Naive thymus-derived CD8-positive, alpha-beta T cell (primary cell): ENCODE data around the gene CELSR2. TPM values are rescaled to one million over a fixed set of nuclear protein-coding genes. Genes with fewer than 3 reads are reported as not detected.

Source experiments
- ATAC-seq, 2 donors: fragments of 150-1000 bp; cut with Tn5 transposase in 1 of 2; sonication (Bioruptor Pico), chemical (Tn5 transposase) in 1 of 2; 1 replicate in 1 of 2; 2 replicates in 1 of 2; pipeline ENCODE4 v1.10.0; 2021; ENCODE audit warnings: mild to moderate bottlenecking in 2 of 2, moderate library complexity in 2 of 2
- POLR2A ChIA-PET: fragments of 350-600 bp; sonication (Branson Sonifier 250); formaldehyde crosslinking; loops from one replicate; lab custom pipeline; 2021; ENCODE audit warnings: antibody characterized with exemption; lab: Charles Lee
- DNase-seq, 10 donors: peaks; one replicate each; pipeline versions ENCODE4 v3.0.0 to v3.0.0-alpha.2; 2020 to 2022
- H3K27ac Mint-ChIP-seq, 10 donors: one replicate each; pipeline ENCODE4 v1.8.0; 2020 to 2022; ENCODE audit warnings: mild to moderate bottlenecking in 10 of 10, mixed read lengths in 10 of 10, moderate library complexity in 4 of 10, inconsistent platforms in 1 of 10
- H3K27me3 Mint-ChIP-seq, 5 donors: one replicate each; pipeline ENCODE4 v1.8.0; 2021 to 2022; ENCODE audit warnings: mixed read lengths in 5 of 5
- H3K36me3 Mint-ChIP-seq, 3 donors: one replicate each; pipeline ENCODE4 v1.8.0; 2020 to 2022; ENCODE audit warnings: mixed read lengths in 3 of 3, mild to moderate bottlenecking in 2 of 3, inconsistent platforms in 1 of 3
- H3K4me1 Mint-ChIP-seq, 4 donors: one replicate each; pipeline ENCODE4 v1.8.0; 2021 to 2022; ENCODE audit warnings: mixed read lengths in 4 of 4
- H3K4me3 Mint-ChIP-seq, 10 donors: one replicate each; pipeline ENCODE4 v1.8.0; 2020 to 2022; ENCODE audit warnings: mild to moderate bottlenecking in 10 of 10, mixed read lengths in 10 of 10, moderate library complexity in 6 of 10, inconsistent platforms in 1 of 10
- H3K9me3 Mint-ChIP-seq, 9 donors: one replicate each; pipeline ENCODE4 v1.8.0; 2020 to 2022; ENCODE audit warnings: mixed read lengths in 9 of 9, mild to moderate bottlenecking in 3 of 9, inconsistent platforms in 1 of 9, moderate library complexity in 1 of 9
- polyA plus RNA-seq, 3 donors: library from polyadenylated mRNA; unstranded; fragments of 300-500 nt; fragmentation: Illumina TruSeq; gene quantifications; one replicate each; pipeline ENCODE4 v1.2.3, GENCODE V29; 2021
- total RNA-seq, 8 experiments: library from RNA in 2 of 8; stranded (reverse) in 2 of 8; gene quantifications; one replicate each; pipeline ENCODE4 v1.2.3 and lab custom pipeline; 2021 to 2026

CELSR2 gene
- total and polyA plus RNA-seq, 5 experiments from 2014 or later: 0.20 to 6.8 (median 0.94) TPM

GRCh38 chr1:109247401-109248365 is 1.7 kb upstream of the CELSR2 start:
- POLR2A ChIA-PET: no interaction called here
- Mint-ChIP-seq H3K4me1 (peaks cover 15 to 28% (median 16%) of the 10 kb centered on the region in 4 donors), H3K4me3 (no peak overlapping the region), H3K9me3 (no peaks in the 10 kb centered on the region), H3K27ac (no peak overlapping the region), H3K36me3 (no peaks in the 10 kb centered on the region), H3K27me3 (peaks cover 0 to 10% (median 6%) of the 10 kb centered on the region in 5 donors)
- DNase-seq: no peak
- no peak for ATAC-seq

DNA sequence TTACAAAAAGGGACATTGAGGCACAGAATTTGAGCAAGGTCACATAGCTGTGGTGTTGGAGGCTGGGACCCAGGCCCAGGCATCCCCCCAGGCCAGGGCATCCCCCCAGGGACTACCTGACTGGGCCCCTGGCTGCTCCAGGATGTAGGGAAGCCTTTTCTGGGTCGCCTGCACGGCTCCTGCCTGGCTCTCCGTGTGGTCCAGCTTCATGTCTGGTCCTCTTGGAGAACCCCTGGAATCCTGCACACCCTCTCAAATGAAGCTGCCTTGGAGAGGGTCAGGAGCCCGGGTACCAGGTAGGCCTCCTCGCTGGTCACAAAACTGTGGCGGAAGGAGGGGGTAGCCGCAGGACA is 919 bp upstream of the CELSR2 start:
- Mint-ChIP-seq H3K9me3 (no peaks in the 10 kb centered on the region), H3K4me3 (no peak overlapping the region), H3K4me1 (peaks cover 14 to 32% (median 17%) of the 10 kb centered on the region in 4 donors), H3K36me3 (no peaks in the 10 kb centered on the region), H3K27ac (peak overlapping the region in 1 of 10 donors; percentile 59), H3K27me3 (peaks cover 0 to 10% (median 6%) of the 10 kb centered on the region in 5 donors)
- POLR2A ChIA-PET: no interaction called here
- ATAC-seq (no peak), DNase-seq (no peak)

DNA sequence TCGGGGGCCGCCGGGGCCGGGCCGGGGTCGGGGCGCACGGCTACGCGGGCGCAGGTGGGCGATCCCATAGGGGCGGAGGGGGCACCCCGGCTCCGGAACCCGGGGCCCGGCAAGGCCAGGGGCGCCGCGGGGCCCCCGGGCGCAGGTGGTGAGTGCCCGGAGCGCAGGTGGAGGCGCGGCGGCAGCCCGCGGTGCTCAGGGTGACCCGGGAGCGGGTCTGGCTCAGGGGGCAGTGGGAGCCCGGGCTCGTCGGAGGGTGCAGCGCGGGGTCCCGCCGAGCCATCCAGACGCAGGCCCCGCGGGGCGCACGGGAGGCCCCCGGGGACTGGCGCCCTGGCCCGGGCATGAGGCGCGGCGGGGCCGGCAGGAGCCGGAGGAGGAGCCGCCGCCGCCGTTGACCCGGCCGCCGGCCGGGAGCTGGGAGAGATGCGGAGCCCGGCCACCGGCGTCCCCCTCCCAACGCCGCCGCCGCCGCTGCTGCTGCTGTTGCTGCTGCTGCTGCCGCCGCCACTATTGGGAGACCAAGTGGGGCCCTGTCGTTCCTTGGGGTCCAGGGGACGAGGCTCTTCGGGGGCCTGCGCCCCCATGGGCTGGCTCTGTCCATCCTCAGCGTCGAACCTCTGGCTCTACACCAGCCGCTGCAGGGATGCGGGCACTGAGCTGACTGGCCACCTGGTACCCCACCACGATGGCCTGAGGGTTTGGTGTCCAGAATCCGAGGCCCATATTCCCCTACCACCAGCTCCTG is 489 bp downstream of the CELSR2 start:
- POLR2A ChIA-PET: interaction anchor here (0.6 to 2.1 kb wide), 5 partner anchors 13 to 234 kb away, joined by 3 to 7 read pairs (median 3); partner anchors contain the start of genes ATXN7L2 and SARS1
- H3K27ac Mint-ChIP-seq: peak overlapping the region in 1 of 10 donors; percentile 59
- DNase-seq (peak in 1 of 10 donors; percentile 23), ATAC-seq (peak; percentile 61)
- no peaks in the 10 kb centered on the region for H3K36me3 Mint-ChIP-seq
- H3K4me1 Mint-ChIP-seq: peaks cover 14 to 36% (median 18%) of the 10 kb centered on the region in 4 donors
- H3K9me3 Mint-ChIP-seq: no peaks in the 10 kb centered on the region
- peaks cover 0 to 2% (median 0%) of the 10 kb centered on the region in 5 donors for H3K27me3 Mint-ChIP-seq
- peak overlapping the region; percentile 36 to 82 (median 64) for H3K4me3 Mint-ChIP-seq

GRCh38 chr1:109250454-109251276 is 1.3 kb downstream of the CELSR2 start:
- Mint-ChIP-seq H3K4me1 (peaks cover 14 to 40% (median 24%) of the 10 kb centered on the region in 4 donors), H3K27ac (no peak overlapping the region), H3K27me3 (peaks cover 0 to 2% (median 0%) of the 10 kb centered on the region in 5 donors), H3K9me3 (no peaks in the 10 kb centered on the region), H3K4me3 (peak overlapping the region; percentile 50 to 77 (median 64)), H3K36me3 (no peaks in the 10 kb centered on the region)
- no peak for ATAC-seq
- POLR2A ChIA-PET: interaction anchor here (0.7 to 2.1 kb wide), 5 partner anchors 14 to 233 kb away, joined by 3 to 7 read pairs (median 3); partner anchors contain the start of genes ATXN7L2 and SARS1
- DNase-seq: no peak

- H3K4me3 Mint-ChIP-seq: peak overlapping the region in 8 of 10 donors; percentile 16 to 77 (median 52)
- DNase-seq: no peak
- peaks cover 14 to 48% (median 30%) of the 10 kb centered on the region in 4 donors for H3K4me1 Mint-ChIP-seq
- no peaks in the 10 kb centered on the region for H3K36me3 Mint-ChIP-seq
- POLR2A ChIA-PET: no interaction called here
- peak overlapping the region in 1 of 10 donors; percentile 38 for H3K27ac Mint-ChIP-seq
- no peaks in the 10 kb centered on the region for H3K9me3 Mint-ChIP-seq
- H3K27me3 Mint-ChIP-seq: peaks cover 0 to under 1% (median 0%) of the 10 kb centered on the region in 5 donors
- ATAC-seq: no peak
Observed at GRCh38 chr1:109251277-109252166, 2.2 kb downstream of the CELSR2 start.

DNA sequence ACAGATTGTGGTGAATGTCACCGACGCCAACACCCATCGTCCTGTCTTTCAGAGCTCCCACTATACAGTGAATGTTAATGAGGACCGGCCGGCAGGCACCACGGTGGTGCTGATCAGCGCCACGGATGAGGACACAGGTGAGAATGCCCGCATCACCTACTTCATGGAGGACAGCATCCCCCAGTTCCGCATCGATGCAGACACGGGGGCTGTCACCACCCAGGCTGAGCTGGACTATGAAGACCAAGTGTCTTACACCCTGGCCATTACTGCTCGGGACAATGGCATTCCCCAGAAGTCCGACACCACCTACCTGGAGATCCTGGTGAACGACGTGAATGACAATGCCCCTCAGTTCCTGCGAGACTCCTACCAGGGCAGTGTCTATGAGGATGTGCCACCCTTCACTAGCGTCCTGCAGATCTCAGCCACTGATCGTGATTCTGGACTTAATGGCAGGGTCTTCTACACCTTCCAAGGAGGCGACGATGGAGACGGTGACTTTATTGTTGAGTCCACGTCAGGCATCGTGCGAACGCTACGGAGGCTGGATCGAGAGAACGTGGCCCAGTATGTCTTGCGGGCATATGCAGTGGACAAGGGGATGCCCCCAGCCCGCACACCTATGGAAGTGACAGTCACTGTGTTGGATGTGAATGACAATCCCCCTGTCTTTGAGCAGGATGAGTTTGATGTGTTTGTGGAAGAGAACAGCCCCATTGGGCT is 3.0 kb downstream of the CELSR2 start:
- Mint-ChIP-seq H3K4me1 (peaks cover 14 to 46% (median 30%) of the 10 kb centered on the region in 4 donors), H3K27ac (peak overlapping the region in 2 of 10 donors; percentile 37 to 55), H3K27me3 (no peaks in the 10 kb centered on the region), H3K9me3 (no peaks in the 10 kb centered on the region), H3K4me3 (no peak overlapping the region), H3K36me3 (no peaks in the 10 kb centered on the region)
- DNase-seq (no peak), ATAC-seq (no peak)
- POLR2A ChIA-PET: no interaction called here

GRCh38 chr1:109252893-109253802 is 3.8 kb downstream of the CELSR2 start:
- POLR2A ChIA-PET: interaction anchor here (1.3 kb wide), 1 partner anchor 12 kb away, joined by 4 read pairs; no protein-coding TSS in a partner anchor
- Mint-ChIP-seq H3K4me3 (no peak overlapping the region), H3K36me3 (no peaks in the 10 kb centered on the region), H3K27me3 (no peaks in the 10 kb centered on the region), H3K9me3 (no peaks in the 10 kb centered on the region), H3K4me1 (peaks cover 14 to 45% (median 31%) of the 10 kb centered on the region in 4 donors), H3K27ac (peak overlapping the region in 1 of 10 donors; percentile 37)
- ATAC-seq (no peak), DNase-seq (no peak)

DNA sequence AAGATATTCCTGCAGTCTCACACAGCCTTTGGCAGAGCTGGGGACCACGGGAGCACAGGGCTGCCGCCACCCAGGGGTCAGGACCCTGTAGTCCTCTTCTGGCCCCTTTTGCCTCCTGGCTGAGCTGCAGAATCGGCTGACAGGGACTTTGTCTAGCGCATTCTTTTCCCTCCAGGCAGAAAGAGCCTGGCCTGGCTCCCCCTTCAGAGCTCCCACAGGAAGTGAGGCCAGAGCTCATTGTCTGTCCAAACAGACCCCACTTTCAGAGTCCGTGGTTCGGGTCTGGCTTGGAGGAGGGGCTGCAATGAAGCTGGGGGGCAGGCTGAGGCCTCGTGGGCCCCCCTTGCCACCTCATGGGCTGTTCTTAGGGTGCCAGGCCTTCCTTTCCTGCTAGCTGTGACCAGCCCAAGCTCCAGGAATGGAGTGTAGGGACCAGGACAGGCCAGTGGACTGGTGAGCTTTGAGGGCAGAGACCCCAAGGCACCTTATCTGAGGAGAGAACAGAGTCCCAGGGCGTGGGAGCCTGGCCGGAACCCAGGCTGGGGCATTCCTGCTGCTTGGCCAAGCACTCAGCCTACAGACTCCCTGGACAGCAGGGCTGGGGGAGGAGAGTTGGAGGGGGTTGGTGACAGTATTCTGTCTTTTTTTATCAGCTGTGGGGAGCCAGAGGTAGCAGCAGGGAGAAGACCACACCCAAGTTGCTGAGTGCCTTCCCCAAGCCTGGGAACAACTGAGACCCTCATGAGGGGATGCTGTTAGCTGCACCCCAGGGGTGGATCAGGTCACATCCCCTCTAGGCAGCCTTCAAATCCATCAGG is 4.7 kb downstream of the CELSR2 start:
- H3K4me1 Mint-ChIP-seq: peaks cover 14 to 44% (median 29%) of the 10 kb centered on the region in 4 donors
- POLR2A ChIA-PET: interaction anchor here (1.3 kb wide), 1 partner anchor 13 kb away, joined by 4 read pairs; no protein-coding TSS in a partner anchor
- no peaks in the 10 kb centered on the region for H3K9me3 Mint-ChIP-seq
- H3K36me3 Mint-ChIP-seq: no peaks in the 10 kb centered on the region
- ATAC-seq: no peak
- H3K27me3 Mint-ChIP-seq: no peaks in the 10 kb centered on the region
- no peak for DNase-seq
- H3K27ac Mint-ChIP-seq: peak overlapping the region in 1 of 10 donors; percentile 27
- H3K4me3 Mint-ChIP-seq: no peak overlapping the region

GRCh38 chr1:109254621-109255096 is 5.3 kb downstream of the CELSR2 start:
- POLR2A ChIA-PET: no interaction called here
- H3K4me3 Mint-ChIP-seq: no peak overlapping the region

More at GRCh38 chr1:109254621-109255096, 5.3 kb downstream of the CELSR2 start:
- Mint-ChIP-seq H3K27ac (no peak overlapping the region), H3K9me3 (no peaks in the 10 kb centered on the region), H3K27me3 (no peaks in the 10 kb centered on the region), H3K36me3 (no peaks in the 10 kb centered on the region), H3K4me1 (peaks cover 11 to 41% (median 26%) of the 10 kb centered on the region in 4 donors)
- ATAC-seq (no peak), DNase-seq (no peak)
